LoVo (cell line): ENCODE data around the gene RAD51B.

Experiments used
- DNase-seq: peaks from one replicate; pipeline ENCODE4 v3.0.0-alpha.2; 2016; ENCODE audit warnings: low spot score

The RAD51B gene

GRCh38 chr14:68363843-68364767 is 544.5 kb downstream of the RAD51B start:
- no peak for DNase-seq

- peak; percentile 7 for DNase-seq
These were observed 545.2 kb downstream of the RAD51B start for GRCh38 chr14:68364792-68365192.

- peak; percentile 50 for DNase-seq
These were observed 545.6 kb downstream of the RAD51B start for GRCh38 chr14:68365228-68365627.

- DNase-seq, result no peak
These were observed 547.1 kb downstream of the RAD51B start for GRCh38 chr14:68366656-68367055.

- no peak for DNase-seq
These were observed 548.0 kb downstream of the RAD51B start for GRCh38 chr14:68367536-68367935.

GRCh38 chr14:68368850-68369249 is 549.3 kb downstream of the RAD51B start:
- no peak for DNase-seq

GRCh38 chr14:68369281-68370056 is 549.9 kb downstream of the RAD51B start:
- no peak for DNase-seq

GRCh38 chr14:68370057-68370360 is 550.4 kb downstream of the RAD51B start:
- DNase-seq, result no peak

GRCh38 chr14:68372368-68372767 is 552.8 kb downstream of the RAD51B start:
- no peak for DNase-seq

GRCh38 chr14:68373124-68373646 is 553.6 kb downstream of the RAD51B start:
- no peak for DNase-seq

GRCh38 chr14:68373847-68374444 is 554.4 kb downstream of the RAD51B start:
- DNase-seq, result no peak

- no peak for DNase-seq
These were observed 555.1 kb downstream of the RAD51B start for GRCh38 chr14:68374682-68375081.

- DNase-seq, result no peak
These were observed 555.8 kb downstream of the RAD51B start for GRCh38 chr14:68375376-68375775.

GRCh38 chr14:68376067-68376779 is 556.6 kb downstream of the RAD51B start:
- peak; percentile 42 for DNase-seq

- no peak for DNase-seq
These were observed 557.4 kb downstream of the RAD51B start for GRCh38 chr14:68377006-68377405.

- peak; percentile 11 for DNase-seq
These were observed 557.9 kb downstream of the RAD51B start for GRCh38 chr14:68377459-68377858.

GRCh38 chr14:68379510-68380328 is 560.1 kb downstream of the RAD51B start:
- peak; percentile 41 for DNase-seq

- no peak for DNase-seq
These were observed 560.8 kb downstream of the RAD51B start for GRCh38 chr14:68380329-68380741.

- no peak for DNase-seq
These were observed 564.8 kb downstream of the RAD51B start for GRCh38 chr14:68384335-68384734.

- DNase-seq, result no peak
These were observed 565.3 kb downstream of the RAD51B start for GRCh38 chr14:68384881-68385280.

- DNase-seq, result no peak
These were observed 566.9 kb downstream of the RAD51B start for GRCh38 chr14:68386446-68386845.
